Measurements from ENCODE around the gene REM1. TPM values are rescaled to one million over a fixed set of nuclear protein-coding genes. Genes with fewer than 3 reads are reported as not detected.
"Not testable (repeated sequence)": the region's sequence is repeated elsewhere in the genome, so short reads cannot be mapped to it uniquely, and the experiment has no call there.

The REM1 gene
- total RNA-seq, 1 experiment from 2014 or later = not detected

- TF ChIP-seq REST (IDR thresholded peaks at IDR 0.05; ENCODE audit: low read depth) (no peak), JUND (IDR thresholded peaks at IDR 0.05) (no peak)
These were observed 41.6 kb downstream of the REM1 start (continued) for GRCh38 chr20:31516651-31517050.

- RAD21 ChIA-PET (ENCODE audit: low non-redundant PET in 1 of 2, low total read pairs in 2 of 2, uncharacterized antibody in 2 of 2, unreplicated experiment in 2 of 2) = interaction anchor here (0.5 to 1.0 kb wide), 2 partner anchors 96 to 177 kb away, joined by 3 read pairs; no protein-coding TSS in a partner anchor
- Histone ChIP-seq H3K9me2 (ENCODE audit: insufficient read depth) (no peaks in the 10 kb centered on the region), H2AFZ (ENCODE audit: low read depth, low read length, poor library complexity, severe bottlenecking) (no peak overlapping the region), H4K20me1 (ENCODE audit: insufficient read depth) (no peaks in the 10 kb centered on the region), H3K4me1 (ENCODE audit: control insufficient read depth in 1 of 2, insufficient read depth in 2 of 2, low read length in 2 of 2) (peaks cover 18 to 33% of the 10 kb centered on the region in 2 experiments), H3K27ac (ENCODE audit: low read depth, low read length) (no peak overlapping the region), H3K4me3 (replicated peaks in 1 of 2; ENCODE audit: low read depth in 1 of 2, low read length in 2 of 2) (no peak overlapping the region), H3K79me2 (ENCODE audit: insufficient read depth, low read length) (peaks cover 81% of the 10 kb centered on the region), H3K36me3 (ENCODE audit: control insufficient read depth in 1 of 2, insufficient read depth in 2 of 2, low read length in 2 of 2) (peaks cover 16 to 24% of the 10 kb centered on the region in 2 experiments; a peak in 3 of 4 replicates), H3K27me3 (ENCODE audit: insufficient read depth, low read length) (no peaks in the 10 kb centered on the region), H3K9me3 (ENCODE audit: control insufficient read depth in 1 of 2, insufficient read depth in 1 of 2, low read depth in 1 of 2, low read length in 2 of 2) (no peaks in the 10 kb centered on the region), H3K4me2 (ENCODE audit: low read length) (peak overlapping the region; percentile 98), H3K9ac (ENCODE audit: low read length) (no peak overlapping the region)
- intact Hi-C loops (cut with micrococcal nuclease) = no loop called here
- POLR2A ChIA-PET = interaction anchor here (1.0 to 1.1 kb wide), 2 partner anchors 76 to 87 kb away, joined by 3 to 5 read pairs; partner anchors contain the start of gene ID1
- CTCF ChIA-PET = no interaction called here
- BruUV-seq (replicated peaks) = no TSS peak
- TF ChIP-seq REST (IDR thresholded peaks at IDR 0.05; ENCODE audit: low read depth) (no peak), CTCF (IDR thresholded peaks at IDR 0.05 in 2 of 3, conservative IDR thresholded peaks at IDR 0.05 in 1 of 3; ENCODE audit: borderline replicate concordance in 1 of 3, insufficient read depth in 1 of 3, low read depth in 2 of 3, low read length in 2 of 3) (peak; percentile 29 to 32 (median 30); a peak in 5 of 6 replicates), ELF1 (IDR thresholded peaks at IDR 0.05; ENCODE audit: borderline replicate concordance, low read depth) (no peak), RAD21 (IDR thresholded peaks at IDR 0.05; ENCODE audit: low read depth) (peak; percentile 40), POLR2AphosphoS5 (IDR thresholded peaks at IDR 0.05; ENCODE audit: low read depth, low read length) (0 out of 2 replicates have a peak, but pooled peaks have one; percentile 37)
- DNase-seq (ENCODE audit: low read depth, low spot score) = peak; percentile 41
- ATAC-seq = peak; percentile 76
These were observed 42.3 kb downstream of the REM1 start for GRCh38 chr20:31517373-31517772.

- not testable (repeated sequence) for BruUV-seq (replicated peaks)
These were observed 46.2 kb downstream of the REM1 start for GRCh38 chr20:31521267-31521666.

More at GRCh38 chr20:31521267-31521666, 46.2 kb downstream of the REM1 start:
- POLR2A ChIA-PET = interaction anchor here (0.6 to 1.2 kb wide), 3 partner anchors 15 to 36 kb away, joined by 3 to 5 read pairs (median 3); no protein-coding TSS in a partner anchor
- DNase-seq (ENCODE audit: low read depth, low spot score); H4K20me1 ChIP-seq (ENCODE audit: insufficient read depth); H3K27me3 ChIP-seq (ENCODE audit: insufficient read depth, low read length); H3K27ac ChIP-seq (ENCODE audit: low read depth, low read length); H2AFZ ChIP-seq (ENCODE audit: low read depth, low read length, poor library complexity, severe bottlenecking); intact Hi-C loops (cut with micrococcal nuclease); H3K4me3 ChIP-seq (replicated peaks in 1 of 2; ENCODE audit: low read depth in 1 of 2, low read length in 2 of 2); H3K9me2 ChIP-seq (ENCODE audit: insufficient read depth); ATAC-seq; H3K4me2 ChIP-seq (ENCODE audit: low read length); H3K9ac ChIP-seq (ENCODE audit: low read length); H3K9me3 ChIP-seq (ENCODE audit: control insufficient read depth in 1 of 2, insufficient read depth in 1 of 2, low read depth in 1 of 2, low read length in 2 of 2): not testable (repeated sequence)
- H3K36me3 ChIP-seq (ENCODE audit: control insufficient read depth in 1 of 2, insufficient read depth in 2 of 2, low read length in 2 of 2) = peaks cover 25 to 29% of the 10 kb centered on the region in 2 experiments; a peak in 3 of 4 replicates
- RAD21 ChIA-PET (ENCODE audit: low non-redundant PET in 1 of 2, low total read pairs in 2 of 2, uncharacterized antibody in 2 of 2, unreplicated experiment in 2 of 2) = interaction anchor here in 1 of 2 experiments (0.7 kb wide), 1 partner anchor 47 kb away, joined by 3 read pairs; no protein-coding TSS in a partner anchor
- CTCF ChIA-PET = interaction anchor here (1.5 kb wide), 1 partner anchor 36 kb away, joined by 3 read pairs; no protein-coding TSS in a partner anchor
- H3K79me2 ChIP-seq (ENCODE audit: insufficient read depth, low read length) = peaks cover 100% of the 10 kb centered on the region
- peaks cover 7 to 14% of the 10 kb centered on the region in 2 experiments for H3K4me1 ChIP-seq (ENCODE audit: control insufficient read depth in 1 of 2, insufficient read depth in 2 of 2, low read length in 2 of 2)
